T-cell (primary cell): ENCODE data around the gene SMURF1. TPM values are rescaled to one million over a fixed set of nuclear protein-coding genes. Genes with fewer than 3 reads are reported as not detected.
A peak's percentile ranks its signal among the peaks of the same experiment; 100 is the strongest.

Experiments used
- ATAC-seq, 4 experiments: fragments of 200-7000 bp in 3 of 4; fragments of 150-1000 bp in 1 of 4; cut with Tn5 transposase; replicated peaks in 1 of 4; 1 replicate in 3 of 4; 2 replicates in 1 of 4; pipeline ENCODE4 v1.10.0; 2021; ENCODE audit warnings: moderate library complexity in 3 of 4, mild to moderate bottlenecking in 2 of 4, moderate number of reproducible peaks in 1 of 4
- CTCF ChIA-PET, 2 donors: fragments of 300-600 bp; sonication (Branson Sonifier 250); formaldehyde crosslinking; loops; one replicate each; lab custom pipeline; 2022; ENCODE audit warnings: antibody characterized with exemption in 2 of 2; lab: Charles Lee
- POLR2A ChIA-PET, 2 donors: fragments of 300-600 bp; sonication (Branson Sonifier 250); formaldehyde crosslinking; loops; one replicate each; lab custom pipeline; 2022; ENCODE audit warnings: antibody characterized with exemption in 2 of 2; lab: Charles Lee
- DNase-seq, 35 experiments: peaks; one replicate each; pipeline versions ENCODE4 v3.0.0 to v3.0.0-alpha.2; 2013 to 2023
- H3K27ac ChIP-seq: one replicate; pipeline ENCODE4 v1.5.1; 2013; ENCODE audit warnings: low read length
- H3K27me3 ChIP-seq, 2 experiments: replicated peaks in 1 of 2; 1 replicate in 1 of 2; 2 replicates in 1 of 2; pipeline versions ENCODE4 v1.6.1 to v1.7.0; 2013; ENCODE audit warnings: low read length in 1 of 2, mixed read lengths in 1 of 2; ENCODE audit not compliant: control insufficient read depth in 2 of 2, insufficient read depth in 2 of 2; ENCODE audit errors: extremely low read depth in 1 of 2
- H3K36me3 ChIP-seq, 2 donors: 1 replicate in 1 of 2; 2 replicates in 1 of 2; pipeline versions ENCODE4 v1.6.1 to v1.7.0; 2013; ENCODE audit warnings: low read length in 1 of 2; ENCODE audit not compliant: control insufficient read depth in 2 of 2, insufficient read depth in 1 of 2; ENCODE audit errors: extremely low read depth in 1 of 2
- H3K4me1 ChIP-seq, 2 experiments: 1 replicate in 1 of 2; 2 replicates in 1 of 2; pipeline versions ENCODE4 v1.6.1 to v1.7.0; 2013; ENCODE audit warnings: low read length in 2 of 2, mixed read lengths in 1 of 2; ENCODE audit not compliant: insufficient read depth in 2 of 2, control insufficient read depth in 1 of 2; ENCODE audit errors: extremely low read depth in 1 of 2
- H3K4me3 ChIP-seq, 2 donors: 1 replicate in 1 of 2; 2 replicates in 1 of 2; pipeline versions ENCODE4 v1.5.1 to v1.7.0; 2013; ENCODE audit warnings: mild to moderate bottlenecking in 2 of 2, low read length in 1 of 2, moderate library complexity in 1 of 2; ENCODE audit not compliant: control insufficient read depth in 1 of 2; ENCODE audit errors: extremely low read depth in 1 of 2
- H3K9me3 ChIP-seq: 2 replicates; pipeline ENCODE4 v1.7.0; 2013
- H3K27ac Mint-ChIP-seq, 2 donors: one replicate each; pipeline ENCODE4 v1.8.0; 2020 to 2021; ENCODE audit warnings: mild to moderate bottlenecking in 2 of 2, mixed read lengths in 2 of 2
- H3K27me3 Mint-ChIP-seq, 2 donors: one replicate each; pipeline ENCODE4 v1.8.0; 2021 to 2022; ENCODE audit warnings: mixed read lengths in 2 of 2
- H3K36me3 Mint-ChIP-seq: one replicate; pipeline ENCODE4 v1.8.0; 2021; ENCODE audit warnings: mixed read lengths
- H3K4me1 Mint-ChIP-seq, 3 donors: one replicate each; pipeline ENCODE4 v1.8.0; 2020 to 2022; ENCODE audit warnings: mixed read lengths in 3 of 3, mild to moderate bottlenecking in 1 of 3
- H3K4me3 Mint-ChIP-seq, 3 donors: one replicate each; pipeline ENCODE4 v1.8.0; 2020 to 2022; ENCODE audit warnings: mild to moderate bottlenecking in 3 of 3, mixed read lengths in 3 of 3, moderate library complexity in 3 of 3
- H3K9me3 Mint-ChIP-seq, 3 donors: one replicate each; pipeline ENCODE4 v1.8.0; 2020 to 2022; ENCODE audit warnings: mixed read lengths in 3 of 3
- WGBS: methylation state at CpG from one replicate; pipeline ENCODE4 v1.1.5; 2013; ENCODE audit warnings: missing lambda C conversion rate; ENCODE audit not compliant: insufficient coverage; 5-methylcytosine and 5-hydroxymethylcytosine counted together
- total RNA-seq, 35 experiments: library from RNA in 6 of 35; stranded (reverse) in 6 of 35; fragments of 120-200 nt in 1 of 35; gene quantifications; one replicate each; pipeline versions ENCODE4 v1.2.1 to v1.2.4 and lab custom pipeline; 2013 to 2026

SMURF1 gene
- total RNA-seq, 5 donors from 2014 or later (not counting 1 experiment from before 2014, with no cell fraction given) = 21.6 to 26.4 (median 22.7) TPM

- ATAC-seq = no peak
- no peak overlapping the region for H3K27ac Mint-ChIP-seq
These were observed 123.5 kb downstream of the SMURF1 start for GRCh38 chr7:99020413-99020715.

GRCh38 chr7:99019523-99020412 lies 124.1 kb downstream of the SMURF1 start:
- ATAC-seq = no peak
- Mint-ChIP-seq H3K27ac (no peak overlapping the region), H3K4me1 (peaks cover 8 to 31% (median 11%) of the 10 kb centered on the region in 3 donors), H3K27me3 (no peaks in the 10 kb centered on the region), H3K36me3 (peaks cover 54% of the 10 kb centered on the region), H3K9me3 (no peaks in the 10 kb centered on the region), H3K4me3 (no peak overlapping the region)
- H3K27ac ChIP-seq = no peak overlapping the region
- H3K27me3 ChIP-seq = no peaks in the 10 kb centered on the region
- H3K36me3 ChIP-seq = peaks cover 11 to 28% of the 10 kb centered on the region in 2 donors
- H3K4me3 ChIP-seq = no peak overlapping the region
- no peaks in the 10 kb centered on the region for H3K9me3 ChIP-seq
- CTCF ChIA-PET = no interaction called here
- POLR2A ChIA-PET = no interaction called here
- H3K4me1 ChIP-seq = no peaks in the 10 kb centered on the region
- 99% methylated on average over 8 of the region's 12 CpGs for WGBS
- no peak for DNase-seq

More at GRCh38 chr7:99020413-99020715, 123.5 kb downstream of the SMURF1 start:
- Histone ChIP-seq H3K27ac (no peak overlapping the region), H3K4me3 (no peak overlapping the region), H3K27me3 (no peaks in the 10 kb centered on the region), H3K4me1 (no peaks in the 10 kb centered on the region), H3K9me3 (no peaks in the 10 kb centered on the region), H3K36me3 (peaks cover 6 to 24% of the 10 kb centered on the region in 2 donors)
- H3K36me3 Mint-ChIP-seq = peaks cover 49% of the 10 kb centered on the region
- no peak overlapping the region for H3K4me3 Mint-ChIP-seq
- H3K4me1 Mint-ChIP-seq = peaks cover 8 to 32% (median 11%) of the 10 kb centered on the region in 3 donors
- CTCF ChIA-PET = no interaction called here
- no peaks in the 10 kb centered on the region for H3K27me3 Mint-ChIP-seq
- POLR2A ChIA-PET = no interaction called here
- no peaks in the 10 kb centered on the region for H3K9me3 Mint-ChIP-seq
- WGBS = no CpG with 5 or more reads among the region's 3 CpGs
- DNase-seq = no peak

DNA sequence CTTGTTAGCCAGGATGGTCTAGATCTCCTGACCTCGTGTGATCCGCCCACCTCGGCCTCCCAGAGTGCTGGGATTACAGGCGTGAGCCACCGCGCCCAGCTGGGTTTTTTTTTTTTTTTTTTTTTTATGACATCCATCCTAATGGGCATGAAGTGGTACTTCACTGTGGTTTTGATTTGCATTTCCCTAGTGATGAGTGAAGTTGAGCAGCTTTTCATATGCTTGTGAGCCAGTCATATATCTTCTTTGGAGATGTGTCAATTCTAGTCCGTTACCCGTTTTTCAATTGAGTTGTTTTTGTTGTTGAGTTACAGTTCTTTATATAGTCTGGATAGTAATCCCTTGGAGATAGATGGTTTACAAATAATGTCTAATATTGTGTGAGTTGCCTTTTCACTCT lies 127.7 kb downstream of the SMURF1 start:
- DNase-seq = no peak
- Histone ChIP-seq H3K27me3 (no peaks in the 10 kb centered on the region), H3K4me1 (no peaks in the 10 kb centered on the region), H3K36me3 (peaks cover 36 to 64% of the 10 kb centered on the region in 2 donors), H3K9me3 (no peaks in the 10 kb centered on the region), H3K4me3 (no peak overlapping the region), H3K27ac (no peak overlapping the region)
- no peak overlapping the region for H3K4me3 Mint-ChIP-seq
- peaks cover 5 to 10% (median 7%) of the 10 kb centered on the region in 3 donors for H3K4me1 Mint-ChIP-seq
- ChIA-PET POLR2A (no interaction called here), CTCF (interaction anchor here in 1 of 2 donors (0.7 kb wide), 1 partner anchor 17 kb away, joined by 5 read pairs; no protein-coding TSS in a partner anchor)
- peaks cover 80% of the 10 kb centered on the region for H3K36me3 Mint-ChIP-seq
- no peaks in the 10 kb centered on the region for H3K27me3 Mint-ChIP-seq
- 50% methylated on average over 2 of the region's 8 CpGs for WGBS
- no peak overlapping the region for H3K27ac Mint-ChIP-seq
- ATAC-seq = no peak
- H3K9me3 Mint-ChIP-seq = no peaks in the 10 kb centered on the region

- H3K36me3 ChIP-seq = peaks cover 36 to 66% of the 10 kb centered on the region in 2 donors
- ChIA-PET POLR2A (no interaction called here), CTCF (no interaction called here)
- peaks cover 5 to 10% (median 5%) of the 10 kb centered on the region in 3 donors for H3K4me1 Mint-ChIP-seq
- H3K36me3 Mint-ChIP-seq = peaks cover 76% of the 10 kb centered on the region
- no peaks in the 10 kb centered on the region for H3K27me3 Mint-ChIP-seq
- no peak overlapping the region for H3K4me3 ChIP-seq
- no peaks in the 10 kb centered on the region for H3K9me3 Mint-ChIP-seq
- DNase-seq (peak in 1 of 35 experiments; percentile 19), ATAC-seq (no peak)
- no peaks in the 10 kb centered on the region for H3K27me3 ChIP-seq
- H3K27ac Mint-ChIP-seq = no peak overlapping the region
- no peaks in the 10 kb centered on the region for H3K4me1 ChIP-seq
- no peak overlapping the region for H3K4me3 Mint-ChIP-seq
- no peak overlapping the region for H3K27ac ChIP-seq
- 98% methylated on average over 11 of the region's 18 CpGs for WGBS
- no peaks in the 10 kb centered on the region for H3K9me3 ChIP-seq
These were observed 129.6 kb downstream of the SMURF1 start for GRCh38 chr7:99014113-99014985.

GRCh38 chr7:99013266-99014112 lies 130.4 kb downstream of the SMURF1 start:
- DNase-seq = peak in 1 of 35 experiments; percentile 11
- Histone ChIP-seq H3K27ac (no peak overlapping the region), H3K4me3 (no peak overlapping the region), H3K36me3 (peaks cover 37 to 71% of the 10 kb centered on the region in 2 donors), H3K9me3 (no peaks in the 10 kb centered on the region), H3K27me3 (no peaks in the 10 kb centered on the region), H3K4me1 (no peaks in the 10 kb centered on the region)
- H3K9me3 Mint-ChIP-seq = no peaks in the 10 kb centered on the region
- no peak overlapping the region for H3K27ac Mint-ChIP-seq
- ChIA-PET POLR2A (no interaction called here), CTCF (no interaction called here)
- H3K36me3 Mint-ChIP-seq = peaks cover 71% of the 10 kb centered on the region
- peaks cover 5 to 10% (median 5%) of the 10 kb centered on the region in 3 donors for H3K4me1 Mint-ChIP-seq
- WGBS = 98% methylated on average over 17 of the region's 25 CpGs
- H3K4me3 Mint-ChIP-seq = no peak overlapping the region
- no peak for ATAC-seq
- H3K27me3 Mint-ChIP-seq = no peaks in the 10 kb centered on the region

- CTCF ChIA-PET = no interaction called here
- Mint-ChIP-seq H3K4me1 (peaks cover 3 to 10% (median 5%) of the 10 kb centered on the region in 3 donors), H3K36me3 (peaks cover 76% of the 10 kb centered on the region), H3K4me3 (no peak overlapping the region), H3K27ac (no peak overlapping the region), H3K9me3 (no peaks in the 10 kb centered on the region), H3K27me3 (no peaks in the 10 kb centered on the region)
- Histone ChIP-seq H3K4me3 (no peak overlapping the region), H3K27me3 (no peaks in the 10 kb centered on the region), H3K4me1 (no peaks in the 10 kb centered on the region), H3K36me3 (peaks cover 40 to 77% of the 10 kb centered on the region in 2 donors), H3K27ac (no peak overlapping the region), H3K9me3 (no peaks in the 10 kb centered on the region)
- ATAC-seq (no peak), DNase-seq (no peak)
- 98% methylated on average over 11 of the region's 13 CpGs for WGBS
- POLR2A ChIA-PET = no interaction called here
These were observed 131.2 kb downstream of the SMURF1 start for GRCh38 chr7:99012722-99013121.
